ENCODE results near the gene CSNK1D.

Gene CSNK1D

DNA sequence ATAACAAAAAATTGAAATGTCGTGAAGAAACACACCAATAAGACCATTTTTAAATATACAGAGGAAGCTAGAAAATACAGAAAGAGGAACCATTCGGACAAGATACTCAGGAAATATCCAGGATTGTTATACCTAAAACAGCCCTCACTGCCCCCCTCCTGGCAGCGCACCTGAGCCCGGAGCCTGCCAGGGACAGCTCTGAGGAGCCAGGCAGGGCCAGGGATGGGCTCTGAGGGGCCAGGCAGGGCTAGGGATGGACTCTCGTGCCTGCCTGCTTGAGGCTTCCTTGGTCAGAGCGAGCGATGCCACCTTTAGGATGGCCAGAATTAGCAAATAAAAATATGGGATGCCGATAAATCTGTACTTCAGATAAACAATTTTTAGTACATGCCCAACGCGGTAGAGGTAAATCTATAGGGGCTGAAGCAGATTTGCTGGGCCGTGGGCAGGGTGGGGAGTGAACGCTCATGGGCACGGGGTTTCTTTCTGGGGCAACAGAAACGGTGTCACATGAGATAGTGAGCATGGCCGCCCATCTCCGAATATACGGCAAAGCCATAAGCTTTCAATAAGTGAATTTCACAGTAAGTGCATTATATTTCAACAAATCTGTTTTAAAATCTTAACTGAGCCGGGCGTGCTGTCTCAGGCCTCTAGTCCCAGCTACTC, 18.2 kb upstream of the CSNK1D start:
- H3K4me3 ChIP-seq (ENCODE audit: low read depth, low read length): peak overlapping the region; percentile 75
- TF ChIP-seq, protein P1, sequence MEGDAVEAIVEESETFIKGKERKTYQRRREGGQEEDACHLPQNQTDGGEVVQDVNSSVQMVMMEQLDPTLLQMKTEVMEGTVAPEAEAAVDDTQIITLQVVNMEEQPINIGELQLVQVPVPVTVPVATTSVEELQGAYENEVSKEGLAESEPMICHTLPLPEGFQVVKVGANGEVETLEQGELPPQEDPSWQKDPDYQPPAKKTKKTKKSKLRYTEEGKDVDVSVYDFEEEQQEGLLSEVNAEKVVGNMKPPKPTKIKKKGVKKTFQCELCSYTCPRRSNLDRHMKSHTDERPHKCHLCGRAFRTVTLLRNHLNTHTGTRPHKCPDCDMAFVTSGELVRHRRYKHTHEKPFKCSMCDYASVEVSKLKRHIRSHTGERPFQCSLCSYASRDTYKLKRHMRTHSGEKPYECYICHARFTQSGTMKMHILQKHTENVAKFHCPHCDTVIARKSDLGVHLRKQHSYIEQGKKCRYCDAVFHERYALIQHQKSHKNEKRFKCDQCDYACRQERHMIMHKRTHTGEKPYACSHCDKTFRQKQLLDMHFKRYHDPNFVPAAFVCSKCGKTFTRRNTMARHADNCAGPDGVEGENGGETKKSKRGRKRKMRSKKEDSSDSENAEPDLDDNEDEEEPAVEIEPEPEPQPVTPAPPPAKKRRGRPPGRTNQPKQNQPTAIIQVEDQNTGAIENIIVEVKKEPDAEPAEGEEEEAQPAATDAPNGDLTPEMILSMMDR (IDR thresholded peaks at IDR 0.05; ENCODE audit: borderline replicate concordance, insufficient read depth, low read depth, low read length): no peak

DNA sequence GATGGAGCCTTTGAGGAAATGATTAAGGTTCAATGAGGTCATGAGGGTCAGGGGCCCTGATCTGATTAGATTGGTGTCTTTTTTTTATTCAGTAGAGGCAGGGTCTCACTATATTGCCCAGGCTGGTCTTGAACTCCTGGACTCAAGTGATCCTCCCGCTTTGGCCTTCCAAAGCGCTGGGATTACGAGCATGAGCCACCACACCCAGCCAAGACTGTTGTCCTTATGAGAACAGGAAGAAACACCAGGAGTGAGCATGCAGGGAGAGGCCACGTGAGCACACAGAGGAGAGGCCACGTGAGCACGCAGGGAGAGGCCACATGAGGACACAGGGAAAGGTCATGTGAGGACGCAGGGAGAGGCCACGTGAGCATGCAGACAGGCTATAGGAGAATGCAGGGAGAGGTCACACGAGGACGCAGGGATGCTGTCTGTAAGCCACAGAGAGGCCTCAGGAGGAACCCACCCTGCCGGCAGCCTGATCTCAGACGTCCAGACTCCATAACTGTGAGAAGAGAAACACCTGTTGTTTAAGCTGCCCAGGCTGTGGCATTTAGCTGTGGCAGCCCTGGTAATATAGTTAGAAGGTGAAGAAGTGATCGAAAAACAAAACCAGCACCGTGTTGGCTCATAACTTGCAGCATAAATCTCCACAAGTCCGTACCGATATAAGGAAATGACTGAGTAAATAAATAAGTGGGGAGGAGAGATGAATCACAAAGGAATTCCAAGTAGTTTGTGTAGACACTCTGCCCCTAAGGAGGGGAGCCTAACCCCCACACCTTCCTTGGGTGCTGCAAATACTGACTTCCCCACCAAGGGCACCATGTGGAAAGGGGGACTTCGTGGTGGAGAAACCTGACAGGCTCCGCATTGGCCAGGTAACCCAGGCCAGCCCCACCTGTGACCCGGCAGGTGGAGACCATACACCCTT, 14.6 kb upstream of the CSNK1D start:
- TF ChIP-seq, protein P1 (IDR thresholded peaks at IDR 0.05; ENCODE audit: borderline replicate concordance, insufficient read depth, low read depth, low read length): no peak
- H3K4me3 ChIP-seq (ENCODE audit: low read depth, low read length): no peak overlapping the region

DNA sequence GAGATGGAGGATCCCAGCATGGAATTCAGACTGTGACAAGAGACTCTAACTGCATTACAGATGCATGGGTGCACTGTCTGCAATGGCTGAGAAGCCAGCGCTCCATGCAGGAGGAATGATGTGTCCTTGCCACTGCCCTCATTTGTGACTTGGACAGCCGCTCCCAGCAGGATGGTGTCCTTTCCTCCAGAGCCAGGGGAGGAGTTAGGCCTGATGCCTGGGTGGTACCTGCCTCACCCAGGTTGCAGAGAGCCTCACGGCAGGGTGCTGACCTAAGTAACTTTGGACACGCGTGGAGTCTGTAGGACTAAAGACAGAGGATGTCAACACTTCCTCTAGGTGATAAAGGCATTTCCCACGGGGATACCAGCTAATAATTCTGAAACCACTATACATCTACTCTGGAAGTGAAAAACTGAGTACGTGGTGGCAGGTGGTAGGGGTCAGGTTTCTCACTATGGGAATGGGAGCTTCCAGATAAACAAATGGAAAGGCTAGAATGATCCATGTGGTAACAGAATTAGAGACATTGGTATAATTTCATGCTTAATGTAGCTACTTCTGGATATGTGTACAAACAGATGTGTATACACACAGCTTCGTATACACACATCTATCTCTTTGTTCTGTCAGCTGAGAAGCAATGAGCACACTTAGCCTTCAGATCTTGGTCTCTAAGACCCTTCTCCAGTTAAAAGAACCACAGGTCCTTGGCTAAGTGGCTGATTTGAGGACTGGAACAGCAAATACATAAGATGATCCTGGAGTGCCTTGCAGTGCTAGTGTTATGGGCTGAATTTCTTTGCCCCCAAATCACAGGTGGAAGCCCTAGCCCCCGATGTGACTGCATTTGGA, 13.7 kb upstream of the CSNK1D start:
- H3K4me3 ChIP-seq (ENCODE audit: low read depth, low read length): no peak overlapping the region
- TF ChIP-seq, protein P1 (IDR thresholded peaks at IDR 0.05; ENCODE audit: borderline replicate concordance, insufficient read depth, low read depth, low read length): no peak

DNA sequence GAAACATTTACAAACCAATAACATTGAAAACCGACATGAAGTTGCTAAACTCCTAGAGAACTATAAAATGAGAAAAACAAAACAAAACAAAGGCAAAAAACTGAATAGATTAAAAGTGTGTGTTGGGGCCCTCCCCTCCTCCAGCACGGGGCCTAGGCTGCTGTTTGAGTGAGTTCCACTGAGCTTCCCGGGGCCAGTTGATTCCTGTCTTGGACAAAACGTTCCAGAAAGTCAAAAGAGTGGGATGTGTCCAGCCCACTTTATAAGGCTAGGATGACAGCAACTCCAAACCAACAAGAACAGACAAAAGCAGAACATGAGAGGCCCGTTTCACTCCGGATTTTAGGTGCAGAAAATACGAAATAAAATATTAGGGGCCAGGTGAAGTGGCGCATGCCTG, 11.6 kb upstream of the CSNK1D start:
- no peak overlapping the region for H3K4me3 ChIP-seq (ENCODE audit: low read depth, low read length)
- TF ChIP-seq, protein P1 (IDR thresholded peaks at IDR 0.05; ENCODE audit: borderline replicate concordance, insufficient read depth, low read depth, low read length): no peak

DNA sequence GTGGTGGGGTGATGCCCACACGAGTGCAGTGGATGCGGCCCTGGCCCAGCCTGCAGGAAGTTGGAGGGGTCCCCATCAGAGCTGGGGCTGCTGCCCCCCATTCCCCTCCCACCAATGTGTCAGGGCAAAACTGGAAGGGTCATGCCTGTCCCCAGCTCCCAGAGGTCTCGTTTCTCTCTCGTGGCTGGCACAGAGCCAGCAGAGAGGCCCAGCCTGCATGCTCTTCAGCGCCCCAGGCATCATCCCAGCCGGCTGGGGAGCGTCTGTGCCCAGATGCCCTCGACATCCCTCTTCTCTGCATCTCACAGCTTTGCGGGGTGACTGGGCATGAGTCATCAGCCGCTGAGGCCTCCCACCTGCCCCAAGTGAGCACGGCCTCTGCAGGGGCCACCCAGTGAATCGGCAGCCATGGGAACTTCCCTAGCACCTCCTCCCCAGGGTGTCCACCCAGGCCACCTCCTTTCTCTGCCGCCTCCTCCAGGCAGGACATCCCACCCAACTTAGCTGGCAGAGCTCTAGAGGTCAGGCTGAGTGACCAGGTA, 9.8 kb upstream of the CSNK1D start:
- TF ChIP-seq, protein P1 (IDR thresholded peaks at IDR 0.05; ENCODE audit: borderline replicate concordance, insufficient read depth, low read depth, low read length): no peak
- no peak overlapping the region for H3K4me3 ChIP-seq (ENCODE audit: low read depth, low read length)

DNA sequence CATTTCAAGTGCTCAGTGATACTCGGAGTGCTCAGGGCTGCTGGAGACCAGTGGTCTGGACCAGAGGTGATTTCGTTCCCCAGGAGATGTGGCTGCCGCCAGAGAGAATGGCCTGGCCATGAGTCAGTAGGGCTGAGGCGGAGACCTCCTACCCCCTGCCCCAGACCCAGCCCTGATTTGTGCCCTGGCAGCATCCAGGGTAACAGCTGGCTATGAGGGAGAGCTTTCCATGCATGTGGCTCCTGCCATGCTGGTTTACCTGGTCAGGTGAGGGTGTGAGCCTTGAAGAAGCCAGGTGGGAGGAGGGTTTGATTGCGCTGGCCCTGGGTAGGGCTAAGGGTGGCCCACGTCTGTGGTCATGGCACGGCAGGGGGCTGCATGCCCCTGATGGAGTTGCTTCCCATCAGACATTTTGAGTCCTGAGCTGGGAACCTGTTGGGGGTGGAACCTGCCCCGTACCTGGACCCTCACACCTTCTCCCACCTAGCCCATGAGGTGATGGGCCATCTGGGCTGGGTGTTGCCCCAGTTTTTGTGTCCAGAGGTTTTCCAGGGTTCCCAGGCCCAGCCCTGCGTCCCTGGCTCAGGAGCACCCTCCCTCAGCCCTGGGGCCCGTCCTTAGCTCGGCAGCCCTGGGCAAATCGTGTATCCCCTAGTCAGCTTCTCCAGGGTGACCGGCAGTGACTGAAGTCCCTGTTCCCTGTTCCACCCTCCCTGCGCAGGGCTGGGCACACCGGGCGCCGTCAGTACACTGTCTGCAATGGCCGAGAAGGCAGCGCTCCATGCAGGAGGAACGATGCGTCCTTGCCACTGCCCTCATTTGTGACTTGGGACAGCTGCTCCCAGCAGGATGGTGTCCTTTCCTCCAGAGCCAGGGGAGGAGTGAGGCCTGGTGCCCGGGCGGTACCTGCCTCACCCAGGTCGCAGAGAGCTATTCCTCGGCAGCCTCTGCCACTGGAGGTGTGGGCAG, 9.0 kb upstream of the CSNK1D start:
- no peak overlapping the region for H3K4me3 ChIP-seq (ENCODE audit: low read depth, low read length)
- TF ChIP-seq, protein P1 (IDR thresholded peaks at IDR 0.05; ENCODE audit: borderline replicate concordance, insufficient read depth, low read depth, low read length): no peak
